Tongue (tissue), 2 donors: Measurements from ENCODE around the gene TSPO2. TPM values are rescaled to one million over a fixed set of nuclear protein-coding genes. Genes with fewer than 3 reads are reported as not detected.
A peak's percentile ranks its signal among the peaks of the same experiment; 100 is the strongest.

ENCODE experiments used
- DNase-seq: peaks from one replicate; pipeline ENCODE4 v3.0.0-alpha.2; 2015
- total RNA-seq: library from RNA; depleted of rRNA; stranded (reverse); fragments of >200 nt; gene quantifications from one replicate; pipeline ENCODE4 v1.2.3, GENCODE V29; 2014

TSPO2 gene
- total RNA-seq, 1 donor from 2014 or later = 1.4 TPM

DNA sequence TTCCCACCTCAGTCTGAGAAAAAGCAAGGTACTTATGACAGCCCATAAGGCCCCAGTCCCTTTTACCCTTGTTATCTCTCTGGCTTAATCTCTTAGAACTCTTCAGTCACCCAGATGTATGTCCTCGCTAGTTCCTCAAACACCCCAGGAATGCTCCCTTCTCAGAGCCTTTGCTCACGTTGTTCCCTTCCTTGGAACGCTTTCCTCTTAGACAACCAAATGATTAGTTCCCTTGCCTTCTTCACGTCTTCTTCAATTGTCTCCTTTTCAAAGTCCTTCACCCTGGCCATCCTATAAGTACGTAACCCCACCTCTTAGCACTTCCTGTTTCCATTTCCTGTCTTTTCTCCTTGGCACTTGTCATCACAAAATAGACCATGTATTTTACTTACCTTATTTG lies 9.6 kb downstream of the TSPO2 start:
- no peak for DNase-seq

- peak; percentile 88 for DNase-seq
These were observed 10.8 kb downstream of the TSPO2 start, which contains the start of gene APOBEC2 for GRCh38 chr6:41053041-41053440. TSS of gene APOBEC2 (plus strand) at chr6:41053202. CDS start at chr6:41053348, 146 bp downstream.

DNA sequence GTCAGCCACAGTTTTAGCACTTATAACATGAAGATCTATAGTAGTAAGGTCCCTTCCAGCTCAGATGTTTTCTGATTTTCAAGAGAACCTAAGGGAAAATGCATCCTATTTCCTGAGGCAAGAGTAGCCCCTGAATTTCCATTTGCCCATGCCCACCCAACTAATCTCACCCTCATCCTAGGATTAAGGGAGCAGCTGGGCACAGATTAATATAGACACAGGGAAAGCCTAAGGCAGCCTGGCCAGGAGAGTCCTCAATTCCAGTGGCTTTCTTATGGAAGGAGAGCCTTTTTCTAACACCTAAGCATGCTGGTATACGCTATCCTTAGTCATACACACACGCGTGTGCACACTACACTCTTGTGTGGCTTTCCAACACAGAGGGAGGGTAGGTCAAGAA lies 12.2 kb downstream of the TSPO2 start:
- DNase-seq = peak; percentile 67

DNA sequence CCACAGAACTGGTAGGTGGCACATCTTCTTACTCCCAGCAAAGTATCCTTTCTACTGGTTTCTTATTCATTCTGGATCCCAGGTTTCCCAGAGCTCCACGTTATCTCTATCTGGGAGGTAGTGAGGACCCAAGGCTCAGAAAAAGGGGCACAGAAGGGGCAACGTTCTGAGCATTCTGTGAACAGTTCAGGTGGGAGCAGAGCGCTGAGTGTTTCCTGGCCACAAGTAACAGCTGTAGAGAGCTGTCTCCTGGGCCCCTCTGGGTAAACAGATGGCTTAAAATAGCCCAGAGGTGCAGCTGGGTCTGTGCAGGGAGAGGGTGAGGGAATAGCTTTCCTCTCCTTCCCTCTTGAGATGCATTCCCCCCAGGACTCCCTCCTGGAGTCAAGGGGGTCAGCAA lies 12.9 kb downstream of the TSPO2 start:
- peak; percentile 73 for DNase-seq

- DNase-seq = no peak
These were observed 14.7 kb downstream of the TSPO2 start for GRCh38 chr6:41056768-41057490.

DNA sequence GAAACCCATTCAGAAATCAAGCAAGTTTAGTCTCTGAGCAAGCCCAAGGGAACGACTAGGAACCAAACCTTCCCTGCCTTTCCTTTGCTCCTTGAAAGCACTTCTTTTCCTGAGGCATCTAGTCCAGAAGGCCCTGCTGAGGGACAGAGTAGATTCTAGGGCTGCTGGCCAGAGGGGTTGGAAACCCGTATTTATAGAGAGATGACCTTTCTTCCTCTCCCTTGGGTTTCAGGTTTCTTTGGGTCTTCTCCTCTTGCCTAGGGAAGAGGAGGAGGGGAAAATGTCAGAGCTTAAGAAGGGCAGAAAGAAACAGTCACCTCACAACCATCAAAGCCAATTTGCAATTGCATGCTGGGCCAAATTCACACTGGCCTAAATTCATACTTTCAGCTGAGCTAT lies 16.5 kb downstream of the TSPO2 start:
- DNase-seq = no peak

DNA sequence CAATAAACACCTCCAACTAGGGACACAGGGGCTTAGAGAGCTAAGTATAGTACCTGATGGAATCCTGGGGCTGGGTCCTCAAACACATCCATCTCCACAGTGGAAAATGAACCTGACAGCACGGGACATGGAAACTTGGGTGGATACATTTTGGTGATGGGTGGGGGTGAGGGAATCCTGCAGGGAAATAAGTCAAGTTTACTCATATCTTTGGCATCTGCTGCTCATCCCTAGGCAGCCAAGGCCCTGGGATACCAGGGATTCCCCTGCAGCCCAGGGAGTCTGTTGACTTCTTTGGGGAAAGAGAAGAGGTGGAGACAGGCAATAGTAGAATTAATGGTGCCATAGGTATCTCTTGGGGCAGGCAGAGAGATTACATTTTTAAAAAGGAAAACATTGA lies 17.3 kb downstream of the TSPO2 start:
- no peak for DNase-seq

DNA sequence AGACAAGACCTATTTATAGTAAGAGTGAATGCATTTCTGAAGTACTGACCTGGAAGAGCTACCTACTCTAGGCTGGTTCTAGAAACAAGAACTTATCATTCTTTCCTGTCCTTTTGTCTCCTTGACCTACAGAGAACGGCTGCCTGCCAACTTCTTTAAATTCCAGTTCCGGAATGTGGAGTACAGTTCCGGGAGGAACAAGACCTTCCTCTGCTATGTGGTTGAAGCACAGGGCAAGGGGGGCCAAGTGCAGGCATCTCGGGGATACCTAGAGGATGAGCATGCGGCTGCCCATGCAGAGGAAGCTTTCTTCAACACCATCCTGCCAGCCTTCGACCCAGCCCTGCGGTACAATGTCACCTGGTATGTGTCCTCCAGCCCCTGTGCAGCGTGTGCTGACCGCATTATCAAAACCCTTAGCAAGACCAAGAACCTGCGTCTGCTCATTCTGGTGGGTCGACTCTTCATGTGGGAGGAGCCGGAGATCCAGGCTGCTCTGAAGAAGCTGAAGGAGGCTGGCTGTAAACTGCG lies 19.0 kb downstream of the TSPO2 start:
- no peak for DNase-seq

- DNase-seq = no peak
These were observed 19.8 kb downstream of the TSPO2 start for GRCh38 chr6:41062056-41062455.

- DNase-seq = peak; percentile 64
These were observed 21.6 kb downstream of the TSPO2 start for GRCh38 chr6:41063884-41064285.

DNA sequence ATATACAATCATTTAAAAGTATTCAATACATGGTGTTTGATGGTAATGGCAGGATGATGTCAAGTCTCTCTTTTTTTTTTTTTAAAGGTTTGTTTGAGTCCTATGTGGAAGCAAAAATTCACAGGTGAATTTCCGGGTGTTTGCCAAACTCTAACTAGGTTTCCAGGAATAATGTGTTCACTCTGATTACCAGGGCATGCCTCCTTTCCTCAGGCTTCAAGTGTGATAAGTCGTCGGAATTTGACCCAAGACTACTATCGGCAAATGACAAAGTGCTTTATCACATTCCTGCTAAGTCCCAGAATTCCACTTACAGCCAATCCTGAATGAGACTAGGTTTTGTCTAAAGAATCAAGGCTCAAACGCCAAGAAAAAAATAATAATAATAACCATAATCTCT lies 22.6 kb downstream of the TSPO2 start:
- no peak for DNase-seq

DNA sequence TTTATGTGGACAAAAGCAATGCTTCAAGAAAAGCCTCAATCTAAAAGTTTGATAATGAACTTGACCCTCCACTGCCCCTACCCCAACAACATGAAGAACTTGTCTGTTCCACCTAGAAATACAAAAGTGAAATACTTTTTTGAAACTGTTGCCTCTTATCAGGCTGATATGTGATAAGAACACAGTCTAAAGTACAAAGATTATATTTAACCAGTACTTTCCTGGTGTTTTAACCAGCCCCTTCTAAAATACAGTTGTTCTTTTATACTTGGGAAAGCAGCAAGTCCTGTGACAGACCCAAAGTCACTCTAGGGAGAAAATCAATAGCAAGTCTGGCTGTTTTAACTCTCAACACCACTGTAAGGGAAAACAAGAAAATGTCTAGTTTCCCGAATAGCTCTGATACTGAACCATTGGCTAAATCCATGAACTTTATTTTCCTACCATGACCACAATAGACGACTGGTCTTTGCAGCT lies 23.3 kb downstream of the TSPO2 start:
- no peak for DNase-seq

DNA sequence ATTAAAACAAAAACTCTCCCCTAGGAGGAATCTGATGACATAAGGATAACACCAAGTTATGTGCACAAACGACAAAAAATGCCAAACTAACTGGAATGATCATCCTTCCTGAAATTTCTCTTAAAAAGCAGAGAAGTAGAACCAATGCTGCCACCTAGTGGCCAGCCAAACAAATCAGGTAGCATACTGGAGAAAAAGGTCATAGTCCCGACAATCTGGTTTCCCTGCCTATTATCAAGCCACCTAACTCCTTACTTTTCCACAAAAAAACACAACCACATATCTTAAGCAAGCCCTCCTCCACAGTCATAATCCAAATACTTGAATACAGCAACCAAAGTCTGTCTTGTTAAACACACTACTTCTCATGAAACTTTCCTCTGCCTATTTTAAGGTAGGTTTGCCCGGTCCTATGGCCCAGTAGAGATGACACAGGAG lies 24.6 kb downstream of the TSPO2 start:
- peak; percentile 93 for DNase-seq

DNA sequence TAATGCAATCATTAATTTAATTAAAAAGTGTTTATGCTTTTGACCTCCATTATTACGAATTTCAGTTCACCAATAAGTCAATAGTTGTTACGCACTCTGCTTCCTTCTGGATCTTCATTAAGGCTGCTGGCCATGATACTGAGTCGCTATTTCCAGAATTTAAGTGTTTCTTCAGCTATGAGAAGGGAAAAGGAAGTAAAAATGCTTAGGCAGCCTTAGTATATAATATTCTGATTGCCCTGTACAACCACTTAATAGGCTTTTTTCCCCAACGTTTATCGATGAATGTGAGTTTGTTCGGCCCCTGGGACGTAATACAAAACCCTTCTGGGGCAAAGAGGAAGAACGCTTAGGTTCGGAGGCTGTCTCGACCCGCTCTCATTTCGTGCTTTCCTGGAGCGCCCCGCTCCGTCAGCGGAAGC lies 29.2 kb downstream of the TSPO2 start:
- no peak for DNase-seq

DNA sequence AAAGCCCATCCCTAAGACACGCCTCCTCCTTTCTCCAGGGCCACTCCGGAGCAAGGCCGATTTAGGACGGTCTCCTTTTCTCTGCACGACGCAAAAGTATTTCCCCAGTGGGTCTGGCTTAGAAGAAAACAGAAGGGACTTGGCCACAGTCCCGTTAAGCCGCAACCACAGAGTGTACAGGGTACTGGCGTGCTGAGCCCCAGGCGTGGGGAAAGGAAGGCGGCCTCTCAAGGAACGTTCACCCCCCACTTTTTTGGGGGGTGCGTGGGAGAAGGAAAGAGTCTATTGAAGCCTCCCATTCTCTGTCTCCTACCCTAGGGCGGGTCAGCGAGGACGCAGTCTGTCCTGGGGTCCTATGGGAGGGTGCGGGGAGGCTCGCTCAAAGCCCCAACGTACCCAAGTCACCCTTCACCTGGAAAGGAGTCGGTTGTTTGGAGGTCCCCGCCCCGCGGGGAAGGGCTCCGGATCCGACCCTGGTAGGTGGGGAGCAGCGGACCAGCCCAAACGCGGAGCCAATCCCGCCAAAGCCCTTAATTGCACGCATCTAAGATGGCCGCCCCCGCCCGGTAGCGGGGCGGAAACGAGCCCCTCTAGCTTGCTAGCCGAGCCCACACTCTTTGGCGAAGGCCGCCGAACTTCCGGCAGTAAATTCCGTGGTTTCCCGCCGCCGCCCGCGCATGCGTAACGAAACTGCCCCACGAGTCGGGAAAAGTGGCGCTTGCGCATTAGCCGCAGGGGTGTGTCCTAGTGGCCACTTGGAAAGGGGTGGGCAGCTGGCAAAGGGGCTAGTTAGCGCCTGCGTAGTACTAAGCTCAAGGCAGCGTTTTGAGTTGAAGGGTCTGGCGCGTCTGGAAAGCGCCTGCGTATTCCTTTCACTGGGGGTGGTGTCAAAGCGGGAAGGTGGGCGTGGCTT lies 29.9 kb downstream of the TSPO2 start, which contains the start of gene OARD1:
OARD1 (minus strand) TSS at position 434 of the 913 bp plus-strand sequence. CDS start 722 bp downstream, outside the sequence.
- peak; percentile 100 for DNase-seq

GRCh38 chr6:41072836-41073202 lies 30.6 kb downstream of the TSPO2 start, which contains the start of gene NFYA:
TSS of gene NFYA (plus strand) at chr6:41072974. CDS start at chr6:41079090, 6,116 bp downstream.
- DNase-seq = no peak

DNA sequence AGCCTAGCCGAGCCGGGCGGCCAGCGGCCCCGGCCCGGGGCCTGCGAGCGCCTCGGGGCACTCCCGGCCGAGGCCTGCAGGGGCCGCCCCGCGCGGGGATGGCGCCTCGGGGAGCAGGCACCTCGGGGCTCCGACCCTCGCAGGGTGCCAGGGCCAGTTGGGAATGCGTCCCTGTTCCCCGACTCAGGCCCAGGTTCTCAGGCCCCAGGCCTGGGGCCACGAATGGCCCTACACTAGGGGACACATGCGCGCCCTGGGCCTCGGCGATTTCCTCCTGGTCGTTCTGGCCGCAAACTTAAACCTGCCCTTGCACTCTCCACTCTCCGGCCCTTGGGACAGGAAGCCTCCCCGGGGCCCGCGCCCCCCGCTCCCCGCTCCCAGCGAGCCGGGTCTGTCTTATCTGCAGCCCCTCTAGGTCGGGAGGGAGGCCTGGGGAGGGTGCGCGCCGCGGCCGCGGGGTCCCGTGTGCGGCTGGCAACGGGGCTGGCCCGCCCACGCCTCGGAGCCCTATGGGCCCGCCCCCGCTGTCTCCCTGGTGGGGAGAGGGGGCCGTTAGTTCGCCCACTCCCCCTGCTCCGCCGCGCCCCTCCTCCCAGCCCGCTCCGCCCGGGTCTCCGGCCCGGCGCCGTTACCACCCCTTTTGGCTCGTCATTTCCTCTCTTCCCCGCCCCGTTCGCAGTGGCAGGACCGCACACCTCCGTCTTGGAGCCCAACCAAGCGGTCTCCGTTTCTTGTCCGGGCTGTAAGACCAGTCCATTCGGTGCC lies 31.1 kb downstream of the TSPO2 start:
- peak; percentile 94 for DNase-seq

GRCh38 chr6:41073968-41074691 lies 31.9 kb downstream of the TSPO2 start:
- DNase-seq = no peak

GRCh38 chr6:41074692-41075436 lies 32.6 kb downstream of the TSPO2 start:
- no peak for DNase-seq
